Gastroesophageal sphincter (tissue), 4 donors: Measurements from ENCODE around the gene UBE2C. TPM values are rescaled to one million over a fixed set of nuclear protein-coding genes. Genes with fewer than 3 reads are reported as not detected.

Experiments
- ATAC-seq: fragments of 150-250 bp; one replicate; pipeline ENCODE4 v1.9.1; 2016; ENCODE audit warnings: mild to moderate bottlenecking, moderate library complexity
- H3K27ac ChIP-seq, 4 donors: fragments of 200-600 bp; sonication (generic) in 3 of 4; 1 replicate in 3 of 4; 2 replicates in 1 of 4; pipeline ENCODE4 v1.5.1; 2016 to 2019
- H3K27me3 ChIP-seq: fragments of 200-600 bp; sonication (generic); one replicate; pipeline ENCODE4 v1.5.1; 2019
- H3K36me3 ChIP-seq, 2 donors: fragments of 200-600 bp; sonication (generic); one replicate each; pipeline ENCODE4 v1.5.1; 2019; ENCODE audit warnings: control low read depth in 1 of 2
- H3K4me1 ChIP-seq, 3 donors: fragments of 200-600 bp; sonication (generic); 1 replicate in 2 of 3; 2 replicates in 1 of 3; pipeline ENCODE4 v1.5.1; 2016 to 2019; ENCODE audit warnings: control low read depth in 2 of 3
- H3K4me3 ChIP-seq, 2 donors: fragments of 200-600 bp; sonication (generic); one replicate each; pipeline ENCODE4 v1.5.1; 2019; ENCODE audit warnings: mild to moderate bottlenecking in 1 of 2, moderate library complexity in 1 of 2
- H3K9me3 ChIP-seq, 3 donors: fragments of 200-600 bp; sonication (generic); one replicate each; pipeline ENCODE4 v1.5.1; 2017 to 2019; ENCODE audit warnings: control low read depth in 2 of 3
- EP300 ChIP-seq: sonication (generic); formaldehyde crosslinking; IDR thresholded peaks from one replicate; pipeline ENCODE4 v1.6.1; 2017; ENCODE audit warnings: antibody characterized with exemption, mild to moderate bottlenecking
- POLR2A ChIP-seq, 2 donors: fragments of 450-650 bp; IDR thresholded peaks; one replicate each; pipeline ENCODE4 v1.6.1; 2017; ENCODE audit warnings: antibody characterized with exemption in 2 of 2, mild to moderate bottlenecking in 2 of 2, moderate library complexity in 1 of 2
- POLR2AphosphoS5 ChIP-seq: sonication (generic); formaldehyde crosslinking; IDR thresholded peaks from one replicate; pipeline ENCODE4 v1.6.1; 2017; ENCODE audit warnings: antibody characterized with exemption
- WGBS, 2 donors: methylation state at CpG; one replicate each; pipeline ENCODE4 v1.1.5; 2018; ENCODE audit warnings: low coverage in 1 of 2; 5-methylcytosine and 5-hydroxymethylcytosine counted together
- total RNA-seq, 4 donors: library from RNA; depleted of rRNA; stranded (reverse); fragments of >200 nt; gene quantifications; one replicate each; pipeline ENCODE4 v1.1.0, GENCODE V29; 2016
- TF ChIP-seq, protein P1 (sequence below), 4 experiments: fragments of 200-600 bp in 2 of 4; fragments of 450-650 bp in 2 of 4; sonication (generic) in 1 of 4; IDR thresholded peaks; one replicate each; pipeline ENCODE4 v1.5.1; 2017 to 2019; ENCODE audit warnings: antibody characterized with exemption in 4 of 4, mild to moderate bottlenecking in 2 of 4, moderate library complexity in 2 of 4

Gene UBE2C
- total RNA-seq, 4 donors from 2014 or later: 0.72 TPM; not detected in 3

DNA sequence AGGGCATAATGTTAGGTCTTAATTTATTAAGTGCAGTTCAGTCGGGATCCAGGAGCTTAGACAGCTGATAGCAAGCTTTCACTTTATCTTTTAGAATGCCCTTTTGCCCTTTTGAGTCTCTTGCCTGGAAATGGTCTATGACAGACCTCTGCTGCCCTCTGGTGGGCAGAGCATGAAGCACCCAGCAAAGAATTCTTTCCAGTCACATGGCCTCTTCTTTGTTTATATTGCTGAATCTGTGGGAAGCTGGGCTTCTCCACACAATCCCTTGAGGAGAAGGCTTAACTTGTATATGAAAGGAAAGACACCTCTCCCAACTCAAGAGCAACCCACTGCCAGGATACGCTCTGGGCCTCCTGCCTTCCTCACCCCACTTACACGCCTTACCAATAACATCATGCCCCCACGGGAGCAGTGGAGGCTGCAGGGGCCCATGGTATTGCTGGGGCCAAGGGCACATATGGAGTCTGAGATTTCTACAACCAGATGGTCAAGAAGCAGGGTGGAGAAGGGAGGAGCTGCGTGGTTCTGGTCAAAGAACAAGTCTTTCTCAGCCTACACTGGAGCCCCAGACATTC, 41.2 kb upstream of the UBE2C start:
- no peaks in the 10 kb centered on the region for H3K9me3 ChIP-seq
- peak; percentile 78 for ATAC-seq
- 20% methylated on average over 2 of the region's 5 CpGs; no CpG with 5 or more reads in 1 of the 2 donors for WGBS, 2 donors
- H3K27me3 ChIP-seq: no peaks in the 10 kb centered on the region
- H3K27ac ChIP-seq: peak overlapping the region in 3 of 4 donors; percentile 59 to 69 (median 64)
- peaks cover 0 to 16% (median 6%) of the 10 kb centered on the region in 3 donors for H3K4me1 ChIP-seq
- H3K4me3 ChIP-seq: no peak overlapping the region
- no peak for TF ChIP-seq POLR2A (IDR thresholded peaks at IDR 0.05)
- no peak for TF ChIP-seq EP300
- peak; percentile 33 for TF ChIP-seq POLR2AphosphoS5
- TF ChIP-seq, protein P1, sequence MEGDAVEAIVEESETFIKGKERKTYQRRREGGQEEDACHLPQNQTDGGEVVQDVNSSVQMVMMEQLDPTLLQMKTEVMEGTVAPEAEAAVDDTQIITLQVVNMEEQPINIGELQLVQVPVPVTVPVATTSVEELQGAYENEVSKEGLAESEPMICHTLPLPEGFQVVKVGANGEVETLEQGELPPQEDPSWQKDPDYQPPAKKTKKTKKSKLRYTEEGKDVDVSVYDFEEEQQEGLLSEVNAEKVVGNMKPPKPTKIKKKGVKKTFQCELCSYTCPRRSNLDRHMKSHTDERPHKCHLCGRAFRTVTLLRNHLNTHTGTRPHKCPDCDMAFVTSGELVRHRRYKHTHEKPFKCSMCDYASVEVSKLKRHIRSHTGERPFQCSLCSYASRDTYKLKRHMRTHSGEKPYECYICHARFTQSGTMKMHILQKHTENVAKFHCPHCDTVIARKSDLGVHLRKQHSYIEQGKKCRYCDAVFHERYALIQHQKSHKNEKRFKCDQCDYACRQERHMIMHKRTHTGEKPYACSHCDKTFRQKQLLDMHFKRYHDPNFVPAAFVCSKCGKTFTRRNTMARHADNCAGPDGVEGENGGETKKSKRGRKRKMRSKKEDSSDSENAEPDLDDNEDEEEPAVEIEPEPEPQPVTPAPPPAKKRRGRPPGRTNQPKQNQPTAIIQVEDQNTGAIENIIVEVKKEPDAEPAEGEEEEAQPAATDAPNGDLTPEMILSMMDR (IDR thresholded peaks at IDR 0.05): peak; percentile 92 to 98 (median 96)
- no peaks in the 10 kb centered on the region for H3K36me3 ChIP-seq

DNA sequence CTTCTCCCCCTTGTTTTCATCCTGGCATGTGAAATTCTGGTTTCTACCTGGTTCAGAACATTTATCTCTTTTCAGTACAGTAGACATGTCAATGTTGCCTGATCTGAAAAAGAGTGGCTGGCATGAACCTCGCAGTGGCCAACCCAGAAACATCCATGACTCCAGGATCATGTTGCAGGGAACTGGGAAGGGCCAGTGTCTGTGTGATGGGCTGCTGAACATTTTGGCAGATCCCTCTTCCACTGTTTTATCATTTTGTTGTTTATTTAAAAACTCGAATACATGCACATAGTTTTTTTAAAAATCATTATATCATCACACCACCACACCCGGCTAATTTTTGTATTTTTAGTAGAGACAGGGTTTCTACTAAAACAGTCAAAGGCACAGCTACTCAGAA, 39.8 kb upstream of the UBE2C start:
- Histone ChIP-seq H3K36me3 (no peaks in the 10 kb centered on the region), H3K4me1 (peaks cover 0 to 20% (median 6%) of the 10 kb centered on the region in 3 donors), H3K4me3 (no peak overlapping the region), H3K27me3 (no peaks in the 10 kb centered on the region), H3K27ac (peak overlapping the region in 1 of 4 donors; percentile 19), H3K9me3 (no peaks in the 10 kb centered on the region)
- TF ChIP-seq POLR2A (IDR thresholded peaks at IDR 0.05): no peak
- TF ChIP-seq POLR2AphosphoS5: no peak
- TF ChIP-seq EP300: no peak
- TF ChIP-seq, protein P1 (IDR thresholded peaks at IDR 0.05): no peak
- 41 to 53% methylated on average over 2 to 3 of the region's 3 CpGs for WGBS, 2 donors
- peak; percentile 28 for ATAC-seq

DNA sequence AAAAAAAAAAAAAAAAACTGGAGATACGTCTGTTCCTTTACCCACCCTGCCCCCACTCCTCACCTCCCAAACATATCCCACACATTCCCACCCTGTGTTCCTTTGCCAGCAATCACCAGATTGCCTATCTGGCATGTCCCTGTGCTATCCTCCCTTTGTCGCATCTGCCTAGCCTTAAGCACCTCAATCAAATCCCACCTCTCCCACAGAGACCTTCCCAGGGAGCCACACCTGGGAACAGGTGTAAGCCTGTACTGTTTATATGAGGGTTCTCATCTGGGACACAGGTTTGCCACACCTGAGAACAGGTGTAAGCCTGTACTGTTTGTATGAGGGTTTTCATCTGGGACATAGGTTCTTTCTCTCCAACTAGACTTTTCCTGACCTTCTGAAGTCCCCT, 37.5 kb upstream of the UBE2C start:
- H3K4me1 ChIP-seq: peaks cover 12 to 40% (median 21%) of the 10 kb centered on the region in 3 donors
- 83% methylated on average over 2 of the region's 2 CpGs; no CpG with 5 or more reads in 1 of the 2 donors for WGBS, 2 donors
- H3K9me3 ChIP-seq: no peaks in the 10 kb centered on the region
- no peak for ATAC-seq
- H3K27me3 ChIP-seq: no peaks in the 10 kb centered on the region
- TF ChIP-seq EP300 (no peak), POLR2A (IDR thresholded peaks at IDR 0.05) (no peak), POLR2AphosphoS5 (no peak)
- TF ChIP-seq, protein P1 (IDR thresholded peaks at IDR 0.05): no peak
- H3K27ac ChIP-seq: no peak overlapping the region
- H3K4me3 ChIP-seq: no peak overlapping the region
- H3K36me3 ChIP-seq: no peaks in the 10 kb centered on the region

DNA sequence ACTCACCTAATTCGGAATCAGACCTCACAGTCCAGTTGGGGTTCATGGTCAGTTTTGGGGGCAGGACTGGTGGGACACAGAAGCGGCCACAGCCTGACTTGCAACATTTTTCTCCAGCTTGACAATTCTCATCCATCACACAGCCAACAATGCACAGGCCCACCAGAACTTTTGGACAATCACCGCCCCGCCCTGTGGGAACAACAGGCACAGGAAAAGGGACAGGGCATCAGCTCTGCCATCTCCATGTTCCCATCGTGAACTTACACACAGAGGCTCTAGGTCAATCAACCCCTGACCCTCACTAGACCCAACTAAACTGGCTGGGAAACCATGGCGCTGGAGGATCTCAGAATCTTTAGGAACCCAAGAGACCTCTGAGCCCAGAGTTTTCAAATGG, 37.0 kb upstream of the UBE2C start:
- Histone ChIP-seq H3K9me3 (no peaks in the 10 kb centered on the region), H3K4me3 (no peak overlapping the region), H3K36me3 (no peaks in the 10 kb centered on the region), H3K4me1 (peaks cover 15 to 44% (median 26%) of the 10 kb centered on the region in 3 donors), H3K27ac (no peak overlapping the region), H3K27me3 (no peaks in the 10 kb centered on the region)
- 93% methylated on average over 2 of the region's 6 CpGs; no CpG with 5 or more reads in 1 of the 2 donors for WGBS, 2 donors
- ATAC-seq: no peak
- no peak for TF ChIP-seq EP300
- TF ChIP-seq POLR2AphosphoS5: no peak
- TF ChIP-seq POLR2A (IDR thresholded peaks at IDR 0.05): no peak
- TF ChIP-seq, protein P1 (IDR thresholded peaks at IDR 0.05): no peak

DNA sequence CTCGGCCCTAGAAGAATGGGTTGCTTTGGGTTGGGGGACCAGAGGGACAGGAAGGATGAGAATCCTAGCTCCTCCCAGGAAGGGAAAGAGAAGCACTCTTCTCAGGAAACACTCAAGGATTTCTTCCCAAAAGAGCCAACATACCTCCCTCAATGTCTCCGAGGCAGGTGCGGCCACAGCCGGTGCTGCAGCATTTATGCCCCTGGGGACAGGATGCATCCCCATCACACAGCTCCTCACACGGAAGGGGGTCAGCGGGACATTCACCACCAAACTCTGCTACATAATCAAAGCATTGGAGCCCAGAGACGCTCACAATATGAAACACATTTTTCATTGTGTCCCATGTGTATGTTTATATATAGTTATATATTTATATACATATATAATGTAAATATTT, 35.5 kb upstream of the UBE2C start:
- TF ChIP-seq, protein P1 (IDR thresholded peaks at IDR 0.05): no peak
- TF ChIP-seq EP300 (no peak), POLR2AphosphoS5 (no peak), POLR2A (IDR thresholded peaks at IDR 0.05) (no peak)
- H3K27me3 ChIP-seq: no peaks in the 10 kb centered on the region
- H3K9me3 ChIP-seq: no peaks in the 10 kb centered on the region
- peak overlapping the region in 1 of 4 donors; percentile 96 for H3K27ac ChIP-seq
- no peak for ATAC-seq
- WGBS, 2 donors: 74 to 95% methylated on average over 4 to 5 of the region's 7 CpGs
- no peaks in the 10 kb centered on the region for H3K36me3 ChIP-seq
- H3K4me3 ChIP-seq: no peak overlapping the region
- H3K4me1 ChIP-seq: peaks cover 18 to 46% (median 29%) of the 10 kb centered on the region in 3 donors
